HG03439 (cell line): ENCODE data around the gene LXN.
"Not testable (repeated sequence)": the region's sequence is repeated elsewhere in the genome, so short reads cannot be mapped to it uniquely, and the experiment has no call there.

ENCODE experiments used
- ATAC-seq: cut with Tn5 transposase; IDR thresholded peaks from one replicate; pipeline ENCODE4 v1.9.1; 2021; ENCODE audit warnings: mild to moderate bottlenecking, moderate library complexity; ENCODE audit not compliant: unreplicated experiment

Gene LXN

DNA sequence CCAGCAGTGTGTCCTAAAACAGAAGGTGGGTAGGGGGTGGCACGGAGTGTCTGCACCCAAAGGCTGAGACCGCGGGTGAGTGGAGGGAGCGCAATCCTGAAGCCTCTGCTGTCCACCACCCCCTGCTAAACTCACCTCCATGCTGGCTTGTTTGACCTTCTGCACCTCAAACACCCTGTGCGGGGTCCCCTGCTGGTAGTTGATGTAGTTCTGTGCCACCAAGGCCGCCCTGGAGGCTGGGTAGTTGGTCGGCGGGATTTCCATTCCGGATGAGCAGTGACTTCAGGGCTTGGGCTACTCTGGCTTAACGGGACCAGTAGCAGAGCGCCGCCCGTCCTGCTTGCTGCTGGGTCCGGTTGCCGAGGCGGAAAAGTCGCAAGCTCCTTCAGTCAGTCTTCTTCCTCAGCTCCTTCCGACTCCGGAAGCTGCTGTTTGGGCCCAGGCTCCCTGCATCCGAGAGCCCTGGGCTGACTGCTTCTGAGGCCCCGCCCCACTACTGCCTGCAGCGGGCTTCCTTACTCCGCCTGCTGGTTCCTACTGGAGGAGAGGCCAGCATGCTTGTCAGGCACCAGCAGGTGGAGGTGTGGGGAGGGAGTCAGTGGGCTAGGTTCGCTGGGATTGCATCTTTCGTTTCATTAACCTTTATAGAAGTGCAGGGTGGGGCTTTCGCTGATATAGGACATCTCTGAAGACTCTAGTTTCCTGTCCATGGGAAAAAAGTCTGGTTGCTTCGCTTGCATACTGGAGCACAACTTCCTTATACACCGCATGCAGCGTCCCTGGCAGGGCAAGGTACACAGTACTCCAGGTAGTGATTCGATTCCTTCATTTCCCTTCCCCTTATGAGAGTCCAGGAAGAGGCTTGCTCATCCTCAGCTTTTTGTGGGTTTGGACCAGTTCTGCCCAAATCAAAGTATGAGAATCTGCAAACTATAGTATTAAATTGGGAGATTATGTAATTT lies at the start of gene LXN:
LXN (minus strand) TSS at position 434 of the 962 bp plus-strand sequence; CDS start at position 264, 170 bp downstream.
- ATAC-seq: peak; percentile 99

DNA sequence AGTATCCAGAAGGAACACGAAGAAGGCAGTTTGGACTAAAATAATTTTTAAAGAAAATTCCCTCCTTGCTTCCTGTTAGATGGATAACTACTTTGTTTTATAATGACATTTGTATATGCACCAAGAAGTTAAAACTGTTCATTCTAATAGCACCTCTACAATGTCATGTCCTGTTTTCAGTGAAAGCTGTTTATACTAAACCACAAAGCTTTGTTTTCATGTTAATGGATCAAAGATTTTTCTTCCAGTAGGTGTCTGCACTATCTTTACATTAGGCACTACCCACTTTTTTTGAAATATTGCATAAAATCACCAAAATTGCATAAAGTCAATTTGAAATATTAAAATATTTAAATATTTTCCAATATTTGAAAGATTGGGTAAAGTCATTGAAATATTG lies 49.7 kb upstream of the LXN start:
- ATAC-seq: no peak

- ATAC-seq: no peak
These were observed 46.2 kb upstream of the LXN start for GRCh38 chr3:158718490-158719170.

DNA sequence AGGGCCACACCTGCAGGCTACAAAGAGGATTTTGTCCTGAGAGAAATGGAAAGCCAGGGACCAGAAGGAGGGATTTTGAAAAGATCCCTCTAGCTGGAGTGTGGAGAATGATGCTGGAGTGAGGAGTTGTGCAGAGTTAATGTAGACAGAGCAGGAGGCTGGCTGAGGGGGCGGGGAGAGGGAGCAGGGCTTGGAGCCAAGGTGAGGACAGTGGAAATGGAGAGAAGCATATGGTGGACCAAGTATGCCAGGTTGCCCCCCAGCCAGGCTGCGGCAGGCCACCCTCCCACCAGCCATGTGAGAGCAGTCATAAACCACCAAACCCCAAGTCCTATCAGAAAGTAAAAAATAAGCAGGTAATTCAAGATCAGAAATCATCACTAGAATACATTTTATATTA lies 45.1 kb upstream of the LXN start:
- ATAC-seq: no peak

DNA sequence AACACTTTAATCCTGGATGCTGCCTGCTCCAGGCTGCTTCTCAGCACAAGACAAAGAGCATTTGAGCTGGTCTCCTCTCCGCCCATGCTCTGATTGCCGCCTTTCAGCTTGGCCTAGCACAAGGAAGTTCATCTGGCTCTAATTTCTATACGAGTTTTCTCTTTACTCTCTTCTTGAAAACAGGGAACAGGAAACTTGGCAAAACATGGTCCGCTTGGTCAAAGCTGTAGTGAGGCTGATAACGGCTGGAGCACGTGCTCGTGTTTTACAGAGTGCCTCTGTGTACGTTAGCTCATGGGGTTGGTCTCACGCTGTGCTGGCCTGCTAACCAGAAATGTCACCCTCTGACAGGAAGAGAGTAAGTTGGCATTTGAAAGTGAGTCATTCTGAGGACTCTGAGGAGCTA lies 40.6 kb upstream of the LXN start:
- no peak for ATAC-seq

- ATAC-seq: no peak
These were observed 40.0 kb upstream of the LXN start for GRCh38 chr3:158712443-158712842.

DNA sequence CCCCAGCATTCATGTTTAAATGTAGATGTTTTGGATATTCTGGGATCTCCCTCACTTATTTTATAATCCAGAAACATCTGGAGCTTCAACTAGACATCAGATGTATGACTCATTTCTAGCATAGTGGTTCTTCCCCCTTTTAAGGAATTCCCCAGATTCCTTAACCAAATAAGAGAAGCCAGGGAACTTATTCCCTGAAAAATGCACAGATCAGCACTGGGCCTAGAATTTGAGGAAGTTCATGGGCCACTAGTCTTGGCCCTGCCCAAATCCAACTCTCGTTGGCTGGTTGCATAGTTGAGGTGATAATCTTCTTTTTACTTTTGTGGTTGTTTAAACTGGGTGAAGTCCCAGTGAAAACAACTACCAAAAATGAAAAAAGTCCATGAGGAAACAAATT lies 39.4 kb upstream of the LXN start:
- ATAC-seq: no peak

- ATAC-seq: no peak
These were observed 38.2 kb upstream of the LXN start for GRCh38 chr3:158710601-158711000.

GRCh38 chr3:158709666-158710083 lies 37.2 kb upstream of the LXN start:
- no peak for ATAC-seq

DNA sequence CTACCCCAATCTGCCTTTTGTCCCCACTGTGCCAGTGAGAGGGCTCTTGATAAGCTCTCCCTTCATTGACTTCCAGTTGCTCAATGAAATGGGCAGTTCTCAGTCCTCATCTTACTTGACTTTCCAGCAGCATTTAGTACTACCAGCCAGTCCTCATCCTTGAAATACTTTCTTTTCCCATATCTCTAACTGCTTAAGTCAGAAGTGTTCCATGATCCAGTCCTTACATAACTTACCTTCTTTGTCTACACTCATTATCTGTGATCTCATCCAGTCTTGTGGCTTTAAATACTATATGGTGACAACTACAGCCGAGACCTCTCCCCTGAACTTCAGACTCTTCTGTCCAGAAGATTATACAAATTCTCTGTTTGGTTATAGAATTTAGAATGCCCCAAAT lies 31.1 kb upstream of the LXN start:
- no peak for ATAC-seq

DNA sequence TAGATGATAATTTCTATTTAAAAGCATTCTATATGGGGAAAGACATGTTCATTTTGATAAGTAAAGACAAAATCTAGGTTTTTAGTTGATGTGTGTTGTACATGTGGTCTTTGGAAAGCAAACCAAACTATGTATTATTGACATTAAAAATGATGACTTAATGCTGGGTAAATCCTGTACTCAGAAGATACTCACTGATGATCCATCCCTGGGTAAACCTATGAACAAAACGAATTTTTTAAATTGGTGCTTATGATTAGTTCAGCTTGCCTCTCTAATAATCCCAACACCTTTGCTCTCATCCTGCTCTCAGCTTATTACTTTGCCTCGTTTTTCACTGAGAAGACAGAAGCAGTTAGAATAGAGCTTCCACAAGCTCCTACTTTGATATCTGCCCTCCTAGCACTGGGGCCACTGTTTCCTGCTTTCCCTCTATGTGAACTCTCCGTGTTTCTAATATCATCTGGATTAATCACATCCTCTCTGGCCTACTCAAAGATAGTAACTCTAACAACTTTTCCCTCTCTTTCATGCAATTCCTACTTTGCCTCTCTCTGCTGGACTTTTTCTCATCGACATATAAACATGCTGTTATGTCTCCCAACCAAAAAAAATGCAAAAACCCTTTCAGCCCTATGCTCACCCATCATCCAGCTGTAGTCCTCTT lies 30.5 kb upstream of the LXN start:
- no peak for ATAC-seq

DNA sequence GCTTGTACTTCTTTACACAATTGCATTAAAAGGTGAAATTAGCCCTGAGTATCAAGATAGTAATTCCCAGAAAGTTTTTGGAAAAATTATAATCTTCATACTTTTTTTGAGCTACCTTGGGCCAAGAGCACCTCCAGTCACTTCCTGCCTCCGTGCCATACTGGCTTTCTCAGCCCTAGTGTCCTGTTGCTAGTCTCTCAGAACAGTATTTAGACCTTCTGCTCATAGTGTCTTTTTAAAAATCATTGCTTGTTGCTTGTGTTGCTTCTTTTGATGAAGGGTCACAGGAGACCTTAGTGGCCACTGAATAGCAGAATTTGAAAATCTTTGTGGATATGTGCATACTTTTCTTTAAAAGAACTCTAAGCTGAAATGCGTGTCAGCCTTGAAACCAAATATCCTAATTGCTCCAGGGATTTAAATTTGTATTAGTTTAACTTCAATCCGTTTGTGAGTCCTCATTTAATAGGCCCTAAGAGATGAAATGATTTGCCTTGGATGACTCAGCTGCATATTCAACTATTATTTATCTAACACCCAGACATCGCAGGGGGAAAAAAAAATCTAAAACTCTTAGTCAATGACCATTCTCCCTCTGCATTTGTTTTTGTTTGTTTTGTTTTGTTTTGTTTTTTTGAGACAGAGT lies 29.1 kb upstream of the LXN start:
- no peak for ATAC-seq

DNA sequence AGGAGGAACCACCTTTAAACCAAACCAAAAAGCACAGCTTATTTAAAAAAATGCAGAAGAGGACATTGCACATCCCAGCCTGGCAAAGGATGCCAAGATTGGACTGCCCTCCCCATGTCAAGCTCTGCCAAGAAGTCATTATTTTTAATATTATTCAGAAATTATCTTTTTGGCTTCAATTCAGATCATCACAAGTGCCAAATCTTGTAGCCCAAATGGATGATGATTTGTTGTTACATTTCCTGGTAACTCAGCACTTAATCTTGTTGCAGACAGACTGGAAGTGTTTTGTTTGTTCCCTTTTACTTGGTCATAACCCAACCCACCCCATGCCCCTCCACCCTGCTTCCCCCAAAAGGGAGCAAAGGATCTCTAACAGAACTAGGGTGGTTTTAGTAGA lies 28.1 kb upstream of the LXN start:
- ATAC-seq: no peak

DNA sequence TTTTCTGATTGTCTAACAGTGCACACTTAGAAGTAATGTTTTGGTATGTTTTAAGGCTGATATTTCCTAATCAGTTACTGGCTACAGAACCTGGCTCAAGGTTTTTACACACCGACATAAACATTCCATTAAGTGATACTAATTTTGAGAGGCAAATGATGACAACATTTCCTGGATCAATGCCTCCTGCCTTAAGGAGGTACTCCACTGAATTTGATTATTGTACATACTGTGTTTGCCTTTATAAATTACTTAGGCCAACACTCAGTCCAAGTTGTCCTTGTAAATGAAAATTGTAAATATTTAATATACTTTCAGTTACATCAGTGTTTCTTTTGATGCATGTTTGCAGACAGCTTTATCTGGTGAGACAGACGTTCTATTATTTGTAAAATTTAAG lies 24.2 kb upstream of the LXN start:
- ATAC-seq: no peak

DNA sequence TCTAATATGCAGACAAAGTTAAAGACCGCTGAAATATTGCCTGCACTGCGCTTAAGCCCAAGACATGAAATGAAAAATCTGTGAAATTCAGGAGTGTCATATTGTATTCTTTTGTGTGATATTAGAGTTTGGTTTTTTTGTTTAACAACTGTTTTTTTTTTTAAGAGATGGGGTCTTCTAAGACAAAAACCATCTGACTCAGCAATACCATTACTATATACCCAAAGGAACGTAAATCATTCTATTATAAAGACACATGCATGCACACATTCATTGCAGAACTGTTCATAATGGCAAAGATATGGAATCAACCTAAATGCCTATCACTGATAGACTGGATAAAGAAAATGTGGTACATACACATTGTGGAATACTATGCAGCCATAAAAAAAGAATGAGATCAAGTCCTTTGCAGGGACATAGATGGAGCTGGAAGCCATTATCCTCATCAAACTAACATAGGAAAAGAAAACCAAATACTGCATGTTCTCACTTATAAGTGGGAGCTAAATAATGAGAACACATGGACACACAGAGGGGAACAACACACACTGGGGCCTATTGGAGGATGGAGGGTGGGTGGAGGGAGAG lies 21.5 kb upstream of the LXN start:
- not testable (repeated sequence) for ATAC-seq

DNA sequence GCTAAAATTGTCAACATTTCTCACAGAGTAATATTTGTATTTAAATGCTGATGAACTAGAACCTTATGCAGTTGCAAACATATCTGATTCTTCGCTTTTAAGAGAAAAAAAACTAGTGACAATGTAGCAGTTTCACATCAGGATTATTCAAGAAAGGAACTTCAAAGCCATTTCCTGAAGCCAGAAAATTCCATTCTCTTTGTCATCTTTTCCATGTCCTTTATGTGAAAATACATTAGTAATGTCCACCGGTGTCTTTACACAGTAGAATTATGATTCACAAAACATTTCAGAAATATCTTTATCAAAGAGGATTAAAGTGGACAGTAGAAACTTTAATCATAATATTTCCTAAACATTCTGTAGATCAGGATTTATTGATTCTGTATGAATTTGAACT lies 12.7 kb upstream of the LXN start:
- ATAC-seq: no peak

GRCh38 chr3:158683230-158683962 lies 10.9 kb upstream of the LXN start:
- no peak for ATAC-seq

DNA sequence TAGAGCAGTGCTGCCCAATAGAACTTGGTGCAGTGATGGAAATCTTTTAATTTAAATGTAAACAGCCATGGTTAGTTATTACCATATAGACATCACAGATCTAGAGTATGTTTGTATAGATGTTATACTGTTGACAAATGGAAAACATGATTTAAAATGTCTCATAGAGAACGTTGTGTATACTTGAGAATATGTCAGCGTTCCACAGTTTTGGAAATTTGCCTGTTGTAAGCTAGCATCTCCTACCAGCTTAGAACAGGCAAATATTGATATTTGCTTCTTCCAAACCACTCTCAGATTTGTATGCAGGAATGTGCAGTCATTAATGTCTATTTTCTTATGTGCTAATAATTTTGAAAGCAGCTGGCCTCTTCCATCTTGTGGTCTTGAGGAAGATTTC lies 8.4 kb upstream of the LXN start:
- no peak for ATAC-seq

DNA sequence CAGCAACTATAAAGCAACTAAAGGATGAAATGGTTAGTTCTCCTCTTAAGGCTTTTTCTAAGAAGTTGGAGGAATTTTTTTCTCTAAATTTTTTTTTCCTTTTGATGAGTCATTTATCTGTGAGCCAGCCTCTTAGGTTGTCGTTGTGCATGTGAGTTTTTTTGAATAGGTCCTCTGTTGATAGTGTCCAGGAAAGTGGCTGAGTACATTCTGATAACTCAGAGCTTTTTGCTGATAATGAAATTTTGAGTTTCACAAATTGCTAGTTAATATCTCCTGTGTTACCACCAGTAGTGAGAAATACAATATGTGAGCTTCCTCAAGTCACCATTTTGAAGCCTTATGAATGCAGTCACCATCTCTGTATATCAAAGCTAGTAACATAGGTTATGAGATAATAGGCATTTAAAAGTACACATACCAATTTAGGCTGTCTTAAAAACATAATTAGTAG lies 7.1 kb upstream of the LXN start:
- no peak for ATAC-seq

GRCh38 chr3:158678687-158679086 lies 6.2 kb upstream of the LXN start:
- ATAC-seq: no peak
